Chondrocyte (in vitro differentiated cells): ENCODE data around the gene MS4A6A. TPM values are rescaled to one million over a fixed set of nuclear protein-coding genes. Genes with fewer than 3 reads are reported as not detected.

ENCODE experiments used
- microRNA-seq: library from miRNA; unstranded; fragments of <30 nt; microRNA quantifications from one replicate; pipeline ENCODE4 v1.2.0, GENCODE V29; 2020; ENCODE audit warnings: borderline number of aligned reads
- total RNA-seq: library from RNA; stranded (reverse); gene quantifications from 3 replicates; pipeline ENCODE4 v1.2.1, GENCODE V29; 2021

MS4A6A gene
- total RNA-seq, 1 donor from 2014 or later, result not detected

Small RNA genes within 50 kb of the gene (microRNA-seq; reads per million reads assigned to microRNA genes)
- gene MIR6503, result not detected

Other genes with a start within 250 kb of the MS4A6A start
- gene OOSP1, start 244.7 kb downstream of the MS4A6A start, total RNA-seq, result not detected in 3 replicates
- not detected in 3 replicates for gene OOSP4A, start 219.1 kb downstream of the MS4A6A start, total RNA-seq
- not detected in 3 replicates for gene OOSP4B, start 165.9 kb downstream of the MS4A6A start, total RNA-seq
- gene OOSP2, start 142.7 kb downstream of the MS4A6A start, total RNA-seq, result not detected in 3 replicates
- not detected in 3 replicates for gene MS4A3, start 126.4 kb downstream of the MS4A6A start, total RNA-seq
- not detected in 3 replicates for gene MS4A2, start 94.4 kb downstream of the MS4A6A start, total RNA-seq
- 0.20 TPM in 1 of 3 replicates, not detected in the others for gene MS4A4E, start 60.1 kb upstream of the MS4A6A start, total RNA-seq
- not detected in 3 replicates for gene MS4A4A, start 97.6 kb upstream of the MS4A6A start, total RNA-seq
- not detected in 3 replicates for gene MS4A6E, start 144.2 kb upstream of the MS4A6A start, total RNA-seq
- gene MS4A7, start 195.4 kb upstream of the MS4A6A start, total RNA-seq, result not detected in 3 replicates
- gene MS4A14, start 213.4 kb upstream of the MS4A6A start, total RNA-seq, result not detected in 3 replicates
- not detected in 3 replicates for gene MS4A5, start 246.5 kb upstream of the MS4A6A start, total RNA-seq